Measurements from ENCODE around the gene TNFAIP8. TPM values are rescaled to one million over a fixed set of nuclear protein-coding genes. Genes with fewer than 3 reads are reported as not detected.
A peak's percentile ranks its signal among the peaks of the same experiment; 100 is the strongest.

Gene TNFAIP8
- total RNA-seq (2014; rRNA removed; shearing (Covaris generic)) (9.9 and 14.8 TPM in 2 replicates), polyA plus RNA-seq (2016; fragmentation: Nextera tagmentation; extraction: Ambion mirVana) (10.3 and 10.4 TPM in 2 replicates)

DNA sequence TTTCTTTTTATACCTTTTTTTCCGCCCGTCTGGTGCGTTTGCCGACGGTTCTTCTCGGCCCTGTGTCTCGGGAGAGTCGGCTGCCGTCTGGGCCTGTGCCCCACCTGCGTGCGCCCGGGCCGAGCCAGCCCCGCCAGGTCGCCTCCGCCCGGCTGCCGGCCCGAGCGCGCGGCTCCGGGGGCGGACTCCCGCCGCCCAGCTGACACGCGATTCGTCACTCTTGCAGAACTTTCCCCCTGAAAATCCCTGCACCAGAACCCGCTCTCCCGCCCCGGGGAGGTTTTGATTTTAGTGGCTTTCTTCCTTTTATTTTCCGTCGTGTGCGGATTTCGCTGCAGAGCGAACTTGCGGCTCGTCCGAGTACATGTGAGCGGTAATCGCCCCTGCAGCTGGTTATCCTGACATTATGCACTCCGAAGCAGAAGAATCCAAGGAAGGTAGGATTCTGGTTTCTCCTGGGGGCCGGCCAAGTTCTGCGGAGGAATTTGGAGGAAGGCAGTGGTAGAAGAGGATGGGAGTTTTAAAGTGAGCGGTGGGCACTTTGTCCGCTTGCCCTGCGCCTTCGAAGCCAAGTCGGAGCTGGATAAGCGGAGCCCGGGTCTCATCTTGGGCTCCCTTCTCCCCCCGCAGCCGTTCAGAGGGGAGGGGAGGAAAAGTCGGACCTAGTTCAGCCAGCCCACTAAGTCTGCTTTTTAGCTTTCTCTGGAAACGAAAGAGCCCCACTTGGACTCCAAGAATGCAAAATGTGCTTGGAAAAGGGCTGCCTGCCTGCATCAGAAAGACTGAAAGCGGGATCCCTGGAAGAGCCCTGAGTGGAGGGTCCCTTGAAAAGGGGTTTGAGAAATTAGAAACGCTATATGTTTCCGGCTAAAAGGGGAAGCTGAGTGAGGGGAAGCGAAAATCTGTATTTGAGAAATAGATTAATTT lies at the start of gene TNFAIP8:
Gene TNFAIP8 (plus strand): TSS at position 335 of the 927 bp plus-strand sequence. CDS start 72 bp downstream, at position 407.
- Histone ChIP-seq H3K9ac (peak within 1 kb of the TSS; percentile 77), H3K27ac (peak within 1 kb of the TSS; percentile 5; the same call in 1 of the 2 replicates), H3F3A (ENCODE audit: insufficient read depth) (peaks cover 16% of the 10 kb centered on the region), H3K9me3 (ENCODE audit: low read depth) (no peaks in the 10 kb centered on the region), H3K36me3 (ENCODE audit: low read depth) (no peaks in the 10 kb centered on the region), H3K4me2 (ENCODE audit: unreplicated experiment) (peak within 1 kb of the TSS; percentile 87), H3K79me2 (ENCODE audit: insufficient read depth) (peaks cover 25% of the 10 kb centered on the region), H3K4me1 (ENCODE audit: insufficient read depth) (peaks cover 28% of the 10 kb centered on the region), H3K9me2 (ENCODE audit: insufficient read depth) (no peaks in the 10 kb centered on the region), H3K27me3 (replicated peaks; ENCODE audit: insufficient read depth) (no peaks in the 10 kb centered on the region), H2AFZ (peak within 1 kb of the TSS; percentile 92), H3K4me3 (peak within 1 kb of the TSS; percentile 88), H4K20me1 (ENCODE audit: insufficient read depth) (no peaks in the 10 kb centered on the region)
- TF ChIP-seq EZH2 (IDR thresholded peaks at IDR 0.05; ENCODE audit: insufficient read depth, poor library complexity, severe bottlenecking) (no peak), EZH2phosphoT487 (IDR thresholded peaks at IDR 0.05; ENCODE audit: insufficient read depth, low read depth) (no peak)
- DNase-seq: peak; percentile 83
- 0 to 2% methylated on average over 60 of the region's 60 CpGs for WGBS, 2 experiments (ENCODE audit: low coverage in 1 of 2, low lambda C conversion rate in 2 of 2, missing lambda C conversion rate in 2 of 2)
- in situ Hi-C loops (cut with MboI): no loop called here

DNA sequence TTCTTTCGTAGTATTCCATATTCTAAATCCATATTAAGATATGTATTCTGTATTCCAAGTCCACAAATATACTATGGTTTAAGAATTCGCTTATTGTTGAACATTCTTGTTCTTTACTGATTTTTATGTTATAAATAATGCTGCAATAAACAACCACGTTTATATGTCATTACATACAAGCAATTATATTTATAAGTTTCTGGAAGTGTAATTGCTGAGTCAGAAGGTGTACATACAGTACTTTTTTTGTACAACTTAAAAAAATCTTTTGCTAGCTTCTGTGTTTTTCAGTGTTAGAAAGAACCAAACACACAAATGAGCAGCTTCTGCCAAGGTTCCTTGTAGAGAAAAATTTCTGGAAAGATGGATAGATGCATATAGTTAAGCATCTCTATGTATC lies 48.6 kb upstream of the TNFAIP8 start:
- no peak overlapping the region for H3K4me3 ChIP-seq
- no peak overlapping the region for H3K9ac ChIP-seq
- no peak for DNase-seq
- peaks cover 28% of the 10 kb centered on the region for H3K4me1 ChIP-seq (ENCODE audit: insufficient read depth)
- H3K4me2 ChIP-seq (ENCODE audit: unreplicated experiment): no peak overlapping the region
- no peaks in the 10 kb centered on the region for H3K9me2 ChIP-seq (ENCODE audit: insufficient read depth)
- no peak overlapping the region for H3K27ac ChIP-seq
- no peak overlapping the region for H2AFZ ChIP-seq
- 94 to 95% methylated on average over 3 of the region's 3 CpGs for WGBS, 2 experiments (ENCODE audit: low coverage in 1 of 2, low lambda C conversion rate in 2 of 2, missing lambda C conversion rate in 2 of 2)
- TF ChIP-seq EZH2 (IDR thresholded peaks at IDR 0.05; ENCODE audit: insufficient read depth, poor library complexity, severe bottlenecking) (no peak), EZH2phosphoT487 (IDR thresholded peaks at IDR 0.05; ENCODE audit: insufficient read depth, low read depth) (no peak)
- no peaks in the 10 kb centered on the region for H4K20me1 ChIP-seq (ENCODE audit: insufficient read depth)
- no peaks in the 10 kb centered on the region for H3K27me3 ChIP-seq (replicated peaks; ENCODE audit: insufficient read depth)
- no peaks in the 10 kb centered on the region for H3K79me2 ChIP-seq (ENCODE audit: insufficient read depth)
- in situ Hi-C loops (cut with MboI): no loop called here
- no peaks in the 10 kb centered on the region for H3K36me3 ChIP-seq (ENCODE audit: low read depth)
- H3K9me3 ChIP-seq (ENCODE audit: low read depth): no peaks in the 10 kb centered on the region
- H3F3A ChIP-seq (ENCODE audit: insufficient read depth): peaks cover 28% of the 10 kb centered on the region

- H3K9ac ChIP-seq: no peak overlapping the region
- no peak for DNase-seq
- no peaks in the 10 kb centered on the region for H4K20me1 ChIP-seq (ENCODE audit: insufficient read depth)
- TF ChIP-seq EZH2phosphoT487 (IDR thresholded peaks at IDR 0.05; ENCODE audit: insufficient read depth, low read depth) (no peak), EZH2 (IDR thresholded peaks at IDR 0.05; ENCODE audit: insufficient read depth, poor library complexity, severe bottlenecking) (no peak)
- H3K79me2 ChIP-seq (ENCODE audit: insufficient read depth): no peaks in the 10 kb centered on the region
- H3K9me2 ChIP-seq (ENCODE audit: insufficient read depth): no peaks in the 10 kb centered on the region
- H3K4me1 ChIP-seq (ENCODE audit: insufficient read depth): peaks cover 9% of the 10 kb centered on the region
- no peak overlapping the region for H3K4me2 ChIP-seq (ENCODE audit: unreplicated experiment)
- H3F3A ChIP-seq (ENCODE audit: insufficient read depth): peaks cover 9% of the 10 kb centered on the region; the same call in 1 of the 2 replicates
- 97% methylated on average over 4 of the region's 4 CpGs for WGBS, 2 experiments (ENCODE audit: low coverage in 1 of 2, low lambda C conversion rate in 2 of 2, missing lambda C conversion rate in 2 of 2)
- H3K36me3 ChIP-seq (ENCODE audit: low read depth): no peaks in the 10 kb centered on the region
- in situ Hi-C loops (cut with MboI): no loop called here
- H3K9me3 ChIP-seq (ENCODE audit: low read depth): no peaks in the 10 kb centered on the region
- no peak overlapping the region for H3K4me3 ChIP-seq
- no peak overlapping the region for H2AFZ ChIP-seq
- H3K27ac ChIP-seq: no peak overlapping the region
- no peaks in the 10 kb centered on the region for H3K27me3 ChIP-seq (replicated peaks; ENCODE audit: insufficient read depth)
Observed at GRCh38 chr5:119309326-119309725, 46.5 kb upstream of the TNFAIP8 start.

DNA sequence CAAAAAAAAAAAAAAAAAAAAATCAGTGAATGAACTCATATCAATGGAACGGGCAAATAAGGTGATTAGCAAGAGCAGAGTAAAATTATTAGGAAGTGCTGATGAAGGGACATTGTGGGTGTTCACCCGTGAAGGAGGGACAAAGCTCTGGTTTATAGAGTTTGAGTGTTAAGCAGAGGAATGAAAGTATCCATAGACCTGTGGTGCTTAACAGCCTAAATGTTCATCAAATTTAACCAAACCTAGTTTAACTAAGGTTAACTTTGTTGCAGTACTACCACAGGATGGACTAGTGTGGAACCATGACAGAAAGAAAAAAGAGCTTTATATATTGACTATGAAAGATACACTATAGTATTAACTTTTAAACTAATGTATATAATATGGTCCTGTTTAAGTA lies 44.1 kb upstream of the TNFAIP8 start:
- 75 to 83% methylated on average over 2 of the region's 2 CpGs for WGBS, 2 experiments (ENCODE audit: low coverage in 1 of 2, low lambda C conversion rate in 2 of 2, missing lambda C conversion rate in 2 of 2)
- no peak for DNase-seq
- TF ChIP-seq EZH2phosphoT487 (IDR thresholded peaks at IDR 0.05; ENCODE audit: insufficient read depth, low read depth): no peak
- no peak for TF ChIP-seq EZH2 (IDR thresholded peaks at IDR 0.05; ENCODE audit: insufficient read depth, poor library complexity, severe bottlenecking)
- Histone ChIP-seq H3K4me1 (ENCODE audit: insufficient read depth) (peaks cover 7% of the 10 kb centered on the region), H3K9me2 (ENCODE audit: insufficient read depth) (no peaks in the 10 kb centered on the region), H3K9me3 (ENCODE audit: low read depth) (no peaks in the 10 kb centered on the region), H3K27me3 (replicated peaks; ENCODE audit: insufficient read depth) (no peaks in the 10 kb centered on the region), H4K20me1 (ENCODE audit: insufficient read depth) (no peaks in the 10 kb centered on the region), H3K79me2 (ENCODE audit: insufficient read depth) (no peaks in the 10 kb centered on the region), H3F3A (ENCODE audit: insufficient read depth) (no peaks in the 10 kb centered on the region), H2AFZ (no peak overlapping the region), H3K9ac (no peak overlapping the region), H3K4me2 (ENCODE audit: unreplicated experiment) (no peak overlapping the region), H3K27ac (no peak overlapping the region), H3K4me3 (no peak overlapping the region), H3K36me3 (ENCODE audit: low read depth) (no peaks in the 10 kb centered on the region)
- in situ Hi-C loops (cut with MboI): no loop called here
